Measurements from ENCODE around the gene SPARC.

The SPARC gene

DNA sequence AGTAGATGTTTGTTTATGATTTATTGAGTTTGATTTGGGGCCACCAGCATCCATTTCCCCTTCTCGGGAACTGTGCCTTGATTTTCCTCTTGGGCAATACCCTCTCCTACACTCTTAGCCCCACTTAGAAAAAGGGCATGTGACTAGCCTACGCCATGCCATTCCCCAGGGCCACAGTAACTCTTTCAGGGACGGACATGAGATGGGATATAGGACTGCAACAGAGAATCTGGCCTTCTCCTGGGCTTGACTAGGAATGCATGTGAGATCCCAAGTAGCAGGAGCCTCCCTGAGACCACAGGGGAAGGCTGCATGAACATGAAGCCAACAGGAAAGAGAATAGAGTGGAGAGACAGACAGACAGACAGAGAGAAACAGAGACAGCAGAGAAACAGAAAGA, 30.7 kb upstream of the SPARC start:
- TF ChIP-seq, protein P1, sequence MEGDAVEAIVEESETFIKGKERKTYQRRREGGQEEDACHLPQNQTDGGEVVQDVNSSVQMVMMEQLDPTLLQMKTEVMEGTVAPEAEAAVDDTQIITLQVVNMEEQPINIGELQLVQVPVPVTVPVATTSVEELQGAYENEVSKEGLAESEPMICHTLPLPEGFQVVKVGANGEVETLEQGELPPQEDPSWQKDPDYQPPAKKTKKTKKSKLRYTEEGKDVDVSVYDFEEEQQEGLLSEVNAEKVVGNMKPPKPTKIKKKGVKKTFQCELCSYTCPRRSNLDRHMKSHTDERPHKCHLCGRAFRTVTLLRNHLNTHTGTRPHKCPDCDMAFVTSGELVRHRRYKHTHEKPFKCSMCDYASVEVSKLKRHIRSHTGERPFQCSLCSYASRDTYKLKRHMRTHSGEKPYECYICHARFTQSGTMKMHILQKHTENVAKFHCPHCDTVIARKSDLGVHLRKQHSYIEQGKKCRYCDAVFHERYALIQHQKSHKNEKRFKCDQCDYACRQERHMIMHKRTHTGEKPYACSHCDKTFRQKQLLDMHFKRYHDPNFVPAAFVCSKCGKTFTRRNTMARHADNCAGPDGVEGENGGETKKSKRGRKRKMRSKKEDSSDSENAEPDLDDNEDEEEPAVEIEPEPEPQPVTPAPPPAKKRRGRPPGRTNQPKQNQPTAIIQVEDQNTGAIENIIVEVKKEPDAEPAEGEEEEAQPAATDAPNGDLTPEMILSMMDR (IDR thresholded peaks at IDR 0.05) = no peak
- TF ChIP-seq ZFX (IDR thresholded peaks at IDR 0.05; ENCODE audit: borderline replicate concordance) = no peak
- no peak overlapping the region for H3K27ac ChIP-seq

DNA sequence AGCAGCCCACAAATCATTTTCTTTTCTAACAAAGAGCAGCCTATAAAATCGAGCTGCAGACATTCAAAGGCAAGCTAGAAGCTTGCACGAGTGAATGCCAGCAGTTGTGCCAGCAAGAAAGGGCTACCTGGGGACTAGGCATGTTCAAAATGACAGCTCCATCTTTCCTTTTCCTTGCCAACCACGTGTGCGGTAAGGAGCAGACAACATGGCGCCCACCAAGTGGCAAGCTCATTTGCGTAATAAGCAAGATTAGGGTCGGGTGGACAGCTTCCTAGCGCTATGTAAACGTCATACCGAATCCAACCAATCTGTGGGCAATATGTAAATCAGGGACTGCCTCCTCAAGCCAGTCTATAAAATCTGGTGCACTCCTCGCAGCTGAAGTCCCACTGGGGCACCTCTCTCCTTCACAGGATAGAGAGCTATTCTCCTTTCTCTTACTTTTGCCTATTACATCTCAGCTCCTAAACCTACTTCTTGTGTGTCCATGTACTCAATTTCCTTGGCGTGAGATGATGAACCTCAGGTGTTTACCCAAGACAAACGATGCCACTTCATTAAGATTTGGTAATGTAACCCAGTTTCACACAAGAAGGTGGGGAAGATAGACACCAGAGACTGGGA, 22.5 kb upstream of the SPARC start:
- H3K27ac ChIP-seq = no peak overlapping the region
- no peak for TF ChIP-seq ZFX (IDR thresholded peaks at IDR 0.05; ENCODE audit: borderline replicate concordance)
- TF ChIP-seq, protein P1 (IDR thresholded peaks at IDR 0.05) = no peak

DNA sequence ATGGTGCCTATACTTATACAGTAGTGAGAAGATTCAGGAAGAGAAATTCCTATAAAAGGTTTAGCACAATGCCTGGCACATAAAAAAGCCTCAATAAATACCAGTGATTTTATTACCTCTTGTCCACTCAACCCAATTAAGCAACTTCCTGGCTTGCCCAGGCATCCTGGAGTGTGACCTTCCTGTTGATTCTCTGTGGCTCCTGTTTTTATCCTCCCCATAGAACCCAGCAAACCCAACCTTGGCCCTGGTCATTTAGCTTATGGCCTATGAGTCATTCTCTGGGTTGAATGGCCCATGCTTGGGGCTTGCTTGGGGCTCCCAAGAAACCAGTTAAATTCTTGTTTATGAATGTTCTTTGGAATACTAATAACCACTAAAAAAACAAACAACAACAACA, 21.4 kb upstream of the SPARC start:
- no peak for TF ChIP-seq ZFX (IDR thresholded peaks at IDR 0.05; ENCODE audit: borderline replicate concordance)
- TF ChIP-seq, protein P1 (IDR thresholded peaks at IDR 0.05) = no peak
- H3K27ac ChIP-seq = no peak overlapping the region

DNA sequence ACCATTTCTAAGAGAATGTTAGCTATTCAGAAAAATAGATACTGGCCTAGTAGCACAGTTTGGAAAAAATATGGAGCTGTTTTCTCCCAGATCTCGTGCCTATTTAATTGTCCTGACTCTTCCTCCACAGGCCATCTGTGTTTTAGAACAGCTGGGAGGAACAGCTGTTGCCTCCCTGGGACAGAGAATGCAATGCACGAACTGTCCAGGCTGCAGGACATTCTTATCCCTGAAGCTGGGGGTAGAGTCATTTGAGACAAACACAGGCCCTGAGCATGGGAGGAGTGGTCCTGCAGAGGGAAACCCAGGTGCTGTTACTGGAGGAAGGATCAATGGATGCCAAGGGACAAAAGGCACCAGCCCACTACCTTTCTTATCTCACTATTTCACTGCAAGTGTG, 20.9 kb upstream of the SPARC start:
- TF ChIP-seq ZFX (IDR thresholded peaks at IDR 0.05; ENCODE audit: borderline replicate concordance) = no peak
- TF ChIP-seq, protein P1 (IDR thresholded peaks at IDR 0.05) = no peak
- H3K27ac ChIP-seq = no peak overlapping the region

DNA sequence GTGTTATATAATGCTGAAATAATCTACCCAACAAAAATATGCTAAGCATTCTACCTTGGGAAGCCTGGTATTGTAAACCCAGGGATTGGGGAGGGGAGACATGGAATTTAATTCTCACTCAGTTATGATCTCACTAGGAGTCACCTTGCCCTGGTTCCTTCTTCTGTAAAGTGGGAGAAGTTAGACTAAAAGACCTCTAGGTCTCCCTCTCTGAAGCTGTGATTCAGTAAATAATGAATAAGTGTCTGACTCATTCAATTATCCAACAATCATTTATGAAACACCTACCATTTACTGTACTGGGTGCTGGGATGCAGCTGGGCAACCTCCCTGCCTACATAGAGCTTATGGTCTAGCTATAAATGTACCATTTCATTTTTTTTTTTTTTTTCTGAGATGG, 20.2 kb upstream of the SPARC start:
- TF ChIP-seq, protein P1 (IDR thresholded peaks at IDR 0.05) = no peak
- TF ChIP-seq ZFX (IDR thresholded peaks at IDR 0.05; ENCODE audit: borderline replicate concordance) = no peak
- no peak overlapping the region for H3K27ac ChIP-seq

DNA sequence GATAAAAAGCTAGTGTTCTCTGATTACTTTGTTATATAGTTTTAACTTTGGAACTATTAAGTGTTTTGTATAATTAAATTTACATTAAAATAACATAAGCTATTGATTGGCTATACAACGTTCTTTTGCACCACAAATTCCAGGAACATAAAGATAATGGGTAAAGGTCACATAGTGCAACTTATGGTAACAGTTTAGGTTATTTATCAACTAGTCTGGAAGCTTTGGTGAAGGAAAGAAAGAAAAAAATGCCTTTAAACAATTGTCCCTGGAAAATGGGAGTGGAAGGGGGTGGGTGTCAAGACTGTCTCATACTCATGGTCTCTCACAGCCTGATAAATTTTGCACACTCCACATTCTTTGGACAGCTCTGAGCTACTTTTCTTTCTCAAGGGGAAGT, 17.1 kb upstream of the SPARC start:
- H3K27ac ChIP-seq = no peak overlapping the region
- TF ChIP-seq, protein P1 (IDR thresholded peaks at IDR 0.05) = no peak
- TF ChIP-seq ZFX (IDR thresholded peaks at IDR 0.05; ENCODE audit: borderline replicate concordance) = no peak

DNA sequence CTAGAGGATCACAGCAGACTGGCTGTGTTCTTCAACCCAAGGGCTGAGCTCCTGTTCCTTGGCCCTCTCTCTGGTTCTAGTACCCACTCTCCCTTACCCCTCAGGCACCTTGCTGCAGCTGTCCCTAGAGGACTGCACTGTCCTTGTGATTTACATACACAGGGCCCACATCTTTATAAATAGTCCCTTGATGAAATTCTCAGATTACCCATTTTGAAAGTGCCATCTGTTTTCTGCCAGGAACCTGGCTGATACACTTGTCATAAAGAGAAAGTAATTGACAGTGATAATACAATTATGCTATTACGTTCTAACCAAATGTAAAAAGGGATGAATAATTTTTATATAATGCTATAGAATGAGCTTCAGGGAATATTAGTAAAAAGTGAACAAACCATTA, 16.5 kb upstream of the SPARC start:
- TF ChIP-seq ZFX (IDR thresholded peaks at IDR 0.05; ENCODE audit: borderline replicate concordance) = no peak
- TF ChIP-seq, protein P1 (IDR thresholded peaks at IDR 0.05) = no peak
- H3K27ac ChIP-seq = no peak overlapping the region
